MM.1S (cell line): ENCODE measurements around the gene KCND3.

ENCODE experiments used
- DNase-seq: peaks from one replicate; pipeline ENCODE4 v3.0.0-alpha.2; 2015
- H2AFZ ChIP-seq: fragments of 300-600 bp; sonication (generic); 2 replicates; pipeline ENCODE4 v1.6.0; 2016; ENCODE audit warnings: antibody characterized with exemption, low read length
- H3F3A ChIP-seq: fragments of 300-600 bp; sonication (generic); 2 replicates; pipeline ENCODE4 v1.6.1; 2016; ENCODE audit warnings: mild to moderate bottlenecking, antibody characterized with exemption, low read length, moderate library complexity, mixed read lengths; ENCODE audit not compliant: insufficient read depth
- H3K27ac ChIP-seq: fragments of 300-600 bp; sonication (generic); 2 replicates; pipeline ENCODE4 v1.5.1; 2016; ENCODE audit warnings: mild to moderate bottlenecking, low read length
- H3K27me3 ChIP-seq: fragments of 300-600 bp; sonication (generic); replicated peaks from 2 replicates; pipeline ENCODE4 v1.6.0; 2016; ENCODE audit warnings: low read length; ENCODE audit not compliant: insufficient read depth
- H3K36me3 ChIP-seq: fragments of 300-600 bp; sonication (generic); replicated peaks from 2 replicates; pipeline ENCODE4 v1.6.1; 2016; ENCODE audit warnings: mild to moderate bottlenecking, low read length, mixed read lengths; ENCODE audit not compliant: insufficient read depth
- H3K4me1 ChIP-seq: fragments of 300-600 bp; sonication (generic); 2 replicates; pipeline ENCODE4 v1.6.1; 2016; ENCODE audit warnings: low read length, mixed read lengths
- H3K4me2 ChIP-seq: fragments of 300-600 bp; sonication (generic); 2 replicates; pipeline ENCODE4 v1.6.0; 2016; ENCODE audit warnings: low read depth, low read length
- H3K4me3 ChIP-seq: fragments of 300-600 bp; sonication (generic); 2 replicates; pipeline ENCODE4 v1.5.1; 2016; ENCODE audit warnings: low read length, mixed read lengths
- H3K79me2 ChIP-seq: fragments of 300-600 bp; sonication (generic); 2 replicates; pipeline ENCODE4 v1.6.1; 2016; ENCODE audit warnings: mixed run types, low read length, mixed read lengths
- H3K9ac ChIP-seq: fragments of 300-600 bp; sonication (generic); 2 replicates; pipeline ENCODE4 v1.6.1; 2016; ENCODE audit warnings: low read length, mixed read lengths
- H3K9me2 ChIP-seq: fragments of 300-600 bp; sonication (generic); replicated peaks from 2 replicates; pipeline ENCODE4 v1.6.1; 2016; ENCODE audit warnings: mild to moderate bottlenecking, low read length, mixed read lengths; ENCODE audit not compliant: insufficient read depth
- H3K9me3 ChIP-seq: fragments of 300-600 bp; sonication (generic); replicated peaks from 2 replicates; pipeline ENCODE4 v1.6.1; 2016; ENCODE audit warnings: mild to moderate bottlenecking, low read length, mixed read lengths; ENCODE audit not compliant: insufficient read depth
- H4K20me1 ChIP-seq: fragments of 300-600 bp; sonication (generic); 2 replicates; pipeline ENCODE4 v1.6.1; 2016; ENCODE audit warnings: mild to moderate bottlenecking, low read length, moderate library complexity, mixed read lengths; ENCODE audit not compliant: insufficient read depth
- CTCF ChIP-seq: fragments of 300-600 bp; sonication (generic); IDR thresholded peaks from 2 replicates; pipeline ENCODE4 v1.5.1; 2016; ENCODE audit warnings: antibody characterized with exemption, low read length, mixed read lengths
- EZH2 ChIP-seq: fragments of 300-600 bp; sonication (generic); optimal IDR thresholded peaks from 2 replicates; pipeline ENCODE3; 2017; ENCODE audit warnings: low read depth, mild to moderate bottlenecking, antibody characterized with exemption, low read length, mixed read lengths
- EZH2phosphoT487 ChIP-seq: fragments of 300-600 bp; sonication (generic); IDR thresholded peaks from 2 replicates; pipeline ENCODE4 v1.6.1; 2018; ENCODE audit warnings: antibody characterized with exemption, low read length

Gene KCND3

GRCh38 chr1:111762332-111762731, 227.1 kb downstream of the KCND3 start:
- Histone ChIP-seq H3K27ac (no peak overlapping the region), H3F3A (no peaks in the 10 kb centered on the region), H3K9ac (no peak overlapping the region), H3K4me1 (no peaks in the 10 kb centered on the region), H2AFZ (no peak overlapping the region), H3K9me3 (no peaks in the 10 kb centered on the region), H3K79me2 (peaks cover 8% of the 10 kb centered on the region), H4K20me1 (no peaks in the 10 kb centered on the region), H3K4me3 (no peak overlapping the region), H3K4me2 (no peak overlapping the region), H3K27me3 (no peaks in the 10 kb centered on the region), H3K9me2 (no peaks in the 10 kb centered on the region), H3K36me3 (no peaks in the 10 kb centered on the region)
- TF ChIP-seq CTCF: no peak
- TF ChIP-seq EZH2phosphoT487: no peak
- no peak for TF ChIP-seq EZH2
- no peak for DNase-seq

- no peaks in the 10 kb centered on the region for H3K4me1 ChIP-seq
- no peak overlapping the region for H3K4me3 ChIP-seq
- TF ChIP-seq CTCF: no peak
- TF ChIP-seq EZH2: no peak
- no peak for TF ChIP-seq EZH2phosphoT487
- no peaks in the 10 kb centered on the region for H3K36me3 ChIP-seq
- H3K9me2 ChIP-seq: no peaks in the 10 kb centered on the region
- H3F3A ChIP-seq: no peaks in the 10 kb centered on the region
- no peak for DNase-seq
- H3K9ac ChIP-seq: no peak overlapping the region
- no peaks in the 10 kb centered on the region for H3K9me3 ChIP-seq
- no peak overlapping the region for H3K27ac ChIP-seq
- H3K27me3 ChIP-seq: no peaks in the 10 kb centered on the region
- no peaks in the 10 kb centered on the region for H4K20me1 ChIP-seq
- H3K4me2 ChIP-seq: no peak overlapping the region
- H3K79me2 ChIP-seq: peaks cover 14% of the 10 kb centered on the region
- H2AFZ ChIP-seq: no peak overlapping the region
Measured at GRCh38 chr1:111761717-111762116, 227.8 kb downstream of the KCND3 start.

GRCh38 chr1:111758373-111758772, 231.1 kb downstream of the KCND3 start:
- no peak for TF ChIP-seq EZH2
- TF ChIP-seq CTCF: no peak
- no peak for TF ChIP-seq EZH2phosphoT487
- Histone ChIP-seq H3K27me3 (no peaks in the 10 kb centered on the region), H3K9ac (no peak overlapping the region), H3K36me3 (no peaks in the 10 kb centered on the region), H3K79me2 (peaks cover 23% of the 10 kb centered on the region), H3K9me2 (no peaks in the 10 kb centered on the region), H3K4me2 (no peak overlapping the region), H3K4me1 (no peaks in the 10 kb centered on the region), H3F3A (no peaks in the 10 kb centered on the region), H2AFZ (no peak overlapping the region), H3K9me3 (no peaks in the 10 kb centered on the region), H4K20me1 (no peaks in the 10 kb centered on the region), H3K4me3 (no peak overlapping the region), H3K27ac (no peak overlapping the region)
- no peak for DNase-seq

GRCh38 chr1:111756124-111756513, 233.3 kb downstream of the KCND3 start:
- Histone ChIP-seq H4K20me1 (no peaks in the 10 kb centered on the region), H3K36me3 (no peaks in the 10 kb centered on the region), H3K9me3 (no peaks in the 10 kb centered on the region), H3K4me3 (peak overlapping the region; percentile 78), H3F3A (no peaks in the 10 kb centered on the region), H3K9ac (peak overlapping the region; percentile 86), H2AFZ (peak overlapping the region; percentile 65; the same call in 1 of the 2 replicates), H3K4me2 (peak overlapping the region; percentile 63), H3K9me2 (no peaks in the 10 kb centered on the region), H3K27ac (peak overlapping the region; percentile 87), H3K79me2 (peaks cover 23% of the 10 kb centered on the region), H3K4me1 (peaks cover 8% of the 10 kb centered on the region; the same call in 1 of the 2 replicates), H3K27me3 (no peaks in the 10 kb centered on the region)
- TF ChIP-seq CTCF (no peak), EZH2 (no peak), EZH2phosphoT487 (no peak)
- no peak for DNase-seq
